Hindlimb muscle (tissue), 1 donor: ENCODE data around the gene OR13C8. TPM values are rescaled to one million over a fixed set of nuclear protein-coding genes. Genes with fewer than 3 reads are reported as not detected.
"Not testable (repeated sequence)": the region's sequence is repeated elsewhere in the genome, so short reads cannot be mapped to it uniquely, and the experiment has no call there.

ENCODE experiments used
- DNase-seq: peaks from one replicate; pipeline ENCODE4 v3.0.0-alpha.2; 2013
- polyA plus RNA-seq: library from polyadenylated mRNA; unstranded; fragments of 120-200 nt; gene quantifications from one replicate; pipeline ENCODE4 v1.2.1, GENCODE V29; 2013; ENCODE audit not compliant: insufficient read length

The OR13C8 gene
- not detected for polyA plus RNA-seq

- no peak for DNase-seq
These were observed at the start of gene OR13C8 for GRCh38 chr9:104568868-104569267. TSS of gene OR13C8 (plus strand) at chr9:104569168. CDS start at chr9:104569168, 0 bp downstream.

- not testable (repeated sequence) for DNase-seq
These were observed 48.7 kb upstream of the OR13C8 start for GRCh38 chr9:104520241-104520640.

DNA sequence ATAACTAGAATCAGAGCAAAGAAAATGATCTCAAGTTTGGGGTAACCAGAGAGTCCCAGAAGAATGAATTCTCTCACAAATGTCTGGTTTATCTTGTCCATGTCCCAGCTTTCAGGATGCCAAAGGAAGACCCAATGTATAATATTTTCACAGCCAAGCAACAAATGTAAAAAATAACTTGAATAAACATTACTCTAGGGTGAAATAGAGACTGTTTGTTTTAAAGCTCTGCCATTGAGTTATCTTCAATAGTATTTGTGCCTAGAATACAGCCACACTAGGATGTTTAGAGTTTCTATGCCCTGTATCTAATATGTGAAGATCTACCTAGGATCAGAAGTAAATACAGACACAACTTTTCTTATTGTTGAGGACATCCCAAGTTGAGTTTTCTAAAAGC, 41.9 kb upstream of the OR13C8 start, which contains the start of gene OR13C4:
Gene OR13C4, minus strand, starts transcription at position 101 of the 400 bp plus-strand sequence. Its CDS starts 0 bp downstream, at position 101.
- no peak for DNase-seq

- no peak for DNase-seq
These were observed 32.2 kb upstream of the OR13C8 start, which contains the start of gene OR13C3 for GRCh38 chr9:104536756-104537155. TSS of gene OR13C3 (minus strand) at chr9:104536856. CDS start at chr9:104536723, 133 bp downstream.

GRCh38 chr9:104539275-104539674, 29.7 kb upstream of the OR13C8 start:
- no peak for DNase-seq

GRCh38 chr9:104544644-104545043, 24.3 kb upstream of the OR13C8 start:
- no peak for DNase-seq

- DNase-seq: no peak
These were observed 15.7 kb upstream of the OR13C8 start for GRCh38 chr9:104553261-104553660.

GRCh38 chr9:104555521-104555920, 13.4 kb upstream of the OR13C8 start:
- no peak for DNase-seq

DNA sequence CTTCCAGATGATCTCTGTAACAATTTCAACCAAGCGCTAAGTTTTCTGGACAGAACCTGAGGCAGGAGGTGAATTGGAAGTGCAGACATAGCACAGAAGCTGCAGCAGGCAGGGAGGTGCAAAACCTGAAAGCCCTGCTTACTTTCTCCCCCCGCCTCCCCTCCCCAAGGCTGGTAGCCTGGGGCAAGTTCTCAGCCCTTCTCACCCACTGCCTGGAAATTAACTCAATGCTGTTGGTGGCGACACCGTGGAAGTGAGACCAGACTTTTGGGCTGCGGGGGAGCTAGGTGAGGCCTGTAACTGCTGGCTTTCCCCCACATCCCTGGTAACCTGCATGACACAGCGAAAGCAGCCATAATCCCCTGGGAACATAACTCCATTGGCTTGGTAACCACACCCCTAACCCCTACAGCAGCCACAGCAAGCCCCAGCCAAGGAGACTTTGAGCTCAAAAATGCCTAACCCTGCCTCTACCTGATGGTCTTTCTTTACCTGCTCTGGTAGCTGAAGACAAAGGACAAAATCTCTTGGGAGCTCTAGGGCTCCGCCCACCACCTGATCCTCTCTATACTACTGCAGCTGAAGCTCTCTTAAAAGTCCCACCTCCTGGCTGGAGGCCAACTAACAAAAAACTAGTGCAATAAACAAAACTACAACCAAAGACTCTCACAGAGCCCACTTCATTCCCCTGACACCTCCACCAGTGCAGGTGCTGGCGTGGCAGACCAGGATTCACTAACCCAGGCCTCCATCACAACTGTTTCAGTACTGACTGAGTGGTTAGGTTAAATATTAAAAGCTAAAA, 11.9 kb upstream of the OR13C8 start:
- no peak for DNase-seq

GRCh38 chr9:104564358-104564757, 4.6 kb upstream of the OR13C8 start:
- no peak for DNase-seq

GRCh38 chr9:104572612-104573011, 3.6 kb downstream of the OR13C8 start:
- DNase-seq: no peak

DNA sequence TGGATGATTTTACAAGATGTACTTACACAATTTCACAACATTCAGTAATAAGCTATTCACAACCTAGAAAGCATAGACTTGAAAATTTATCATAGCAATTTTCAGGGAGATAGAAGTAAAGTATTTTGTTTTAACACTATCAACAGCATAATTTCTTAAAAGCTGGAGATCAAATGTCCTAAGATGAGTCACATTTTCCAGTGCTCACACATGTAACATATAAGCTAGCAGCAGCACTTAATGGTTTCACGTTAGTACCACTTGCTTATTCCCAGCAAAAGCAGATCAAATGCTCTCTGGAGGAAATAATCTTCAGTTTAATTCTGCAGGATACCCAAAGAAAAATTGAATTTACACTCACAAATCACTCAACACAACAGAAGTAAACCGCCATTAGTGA, 6.5 kb downstream of the OR13C8 start:
- no peak for DNase-seq

- DNase-seq: no peak
These were observed 8.3 kb downstream of the OR13C8 start for GRCh38 chr9:104577263-104577662.

DNA sequence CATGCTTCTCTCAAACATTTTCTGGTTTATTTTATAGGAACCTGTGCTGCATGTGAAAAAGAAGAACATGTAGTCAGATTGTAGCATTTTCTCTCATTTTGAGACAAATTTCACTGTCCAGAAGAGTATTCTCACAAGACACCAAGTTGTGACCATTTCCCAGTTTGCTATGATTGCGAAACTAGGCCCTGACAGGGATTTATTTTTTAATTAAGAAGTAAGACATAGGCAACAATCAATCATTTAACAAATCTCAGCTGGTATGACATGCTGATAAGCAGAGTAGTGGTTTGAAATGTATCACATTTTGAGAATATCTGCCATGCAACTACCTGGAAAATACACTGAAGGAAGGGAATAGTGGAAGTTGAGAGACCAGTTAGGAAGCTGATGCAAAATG, 11.6 kb downstream of the OR13C8 start:
- no peak for DNase-seq

- DNase-seq: peak; percentile 62
These were observed 17.7 kb downstream of the OR13C8 start for GRCh38 chr9:104586496-104587180.

DNA sequence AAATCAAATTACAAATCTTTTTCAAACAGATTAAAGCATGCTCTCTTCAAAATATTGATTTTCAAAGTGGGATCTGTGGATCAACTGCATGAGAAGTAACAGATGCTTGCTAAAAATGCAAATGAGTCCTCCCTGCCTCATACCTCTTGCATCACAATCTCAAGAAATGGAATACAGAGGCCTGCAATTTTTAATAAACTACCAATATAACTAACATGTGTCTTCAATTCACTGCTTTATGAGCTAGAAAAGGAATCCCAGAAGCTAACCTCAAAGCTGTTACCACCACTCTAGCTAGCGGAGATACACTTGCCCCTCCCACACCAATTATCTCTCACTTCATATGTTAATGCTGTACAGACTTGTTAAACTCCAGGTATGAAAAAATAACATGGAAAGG, 20.7 kb downstream of the OR13C8 start:
- DNase-seq: no peak

DNA sequence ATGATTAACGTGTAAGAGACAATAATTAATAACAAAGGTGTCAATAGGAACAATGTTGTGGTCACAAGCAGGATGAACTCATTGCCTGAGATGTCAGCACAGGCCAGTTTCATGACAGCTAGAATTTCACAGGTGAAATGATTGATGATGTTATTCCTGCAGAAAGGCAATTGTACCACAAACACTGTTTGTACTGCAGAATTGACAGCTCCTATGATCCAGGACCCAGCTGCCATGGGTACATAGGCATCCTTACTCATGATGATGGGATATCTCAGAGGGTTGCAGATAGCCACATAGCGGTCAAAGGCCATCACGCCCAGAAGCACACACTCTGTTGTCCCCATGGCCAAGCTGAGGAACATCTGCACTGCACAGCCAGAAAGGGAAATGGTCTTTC, 29.8 kb downstream of the OR13C8 start:
- not testable (repeated sequence) for DNase-seq

DNA sequence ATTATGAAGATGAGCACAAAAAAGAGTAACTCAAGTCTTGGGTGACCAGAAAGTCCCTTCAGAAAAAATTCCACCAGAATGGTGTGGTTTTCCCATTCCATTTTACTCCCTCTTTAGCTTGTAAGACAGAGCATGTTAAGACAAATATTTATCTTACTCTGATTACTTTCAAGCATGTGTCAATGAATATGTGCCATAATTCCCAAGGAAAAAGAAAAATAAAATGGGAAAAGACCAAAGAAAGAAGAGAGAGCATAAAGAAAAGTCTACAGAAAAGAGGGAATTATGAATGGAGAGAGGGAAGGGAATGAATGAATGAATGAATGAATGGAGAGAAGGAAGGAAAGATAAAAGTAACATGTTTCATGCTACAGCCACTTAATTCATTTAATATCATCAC, 30.3 kb downstream of the OR13C8 start, which contains the start of gene OR13C5:
Gene OR13C5, minus strand, starts transcription at position 101 of the 400 bp plus-strand sequence. Its CDS starts 0 bp downstream, at position 101.
- DNase-seq: not testable (repeated sequence)

GRCh38 chr9:104604801-104605200, 35.8 kb downstream of the OR13C8 start:
- no peak for DNase-seq

- not testable (repeated sequence) for DNase-seq
These were observed 36.6 kb downstream of the OR13C8 start, which contains the start of gene OR13C2 for GRCh38 chr9:104605527-104605926. TSS of gene OR13C2 (minus strand) at chr9:104605627. CDS start at chr9:104605627, 0 bp downstream.

GRCh38 chr9:104606152-104606551, 37.2 kb downstream of the OR13C8 start:
- no peak for DNase-seq

- DNase-seq: no peak
These were observed 39.4 kb downstream of the OR13C8 start for GRCh38 chr9:104608336-104608735.

DNA sequence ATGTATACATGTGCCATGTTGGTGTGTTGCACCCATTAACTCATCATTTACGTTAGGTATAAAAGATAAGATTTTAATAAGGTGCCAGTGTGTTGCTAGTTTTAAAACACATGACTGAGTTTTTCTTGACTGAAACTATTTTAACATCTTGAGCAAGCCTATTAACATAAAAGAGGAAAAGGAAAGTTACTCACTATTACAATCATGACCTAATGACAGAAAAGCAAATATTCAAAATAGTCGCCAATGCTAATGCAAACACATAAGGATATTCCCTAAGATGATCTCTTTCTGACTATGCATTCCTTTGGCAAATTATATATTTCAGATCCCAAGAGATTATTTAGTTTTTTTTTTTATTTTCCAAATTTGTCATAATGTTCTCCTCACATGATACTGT, 42.2 kb downstream of the OR13C8 start:
- no peak for DNase-seq
